ENCODE results near the gene OTUD4. TPM values are rescaled to one million over a fixed set of nuclear protein-coding genes. Genes with fewer than 3 reads are reported as not detected.

OTUD4 gene
- total RNA-seq, 4 donors from 2014 or later: 10.5 to 46.0 (median 27.6) TPM

- Histone ChIP-seq H3K4me3 (no peak overlapping the region), H3K27ac (no peak overlapping the region), H3K9me3 (no peaks in the 10 kb centered on the region), H3K4me1 (no peaks in the 10 kb centered on the region), H3K27me3 (no peaks in the 10 kb centered on the region), H3K36me3 (no peaks in the 10 kb centered on the region)
- TF ChIP-seq POLR2A (IDR thresholded peaks at IDR 0.05): no peak
- TF ChIP-seq CTCF (IDR thresholded peaks at IDR 0.05): no peak
- no peak for TF ChIP-seq POLR2AphosphoS5 (IDR thresholded peaks at IDR 0.05)
- TF ChIP-seq EP300 (IDR thresholded peaks at IDR 0.05; ENCODE audit: low read depth): no peak
- in situ Hi-C loops (cut with MboI; ENCODE audit: low pct_ligation_motif_present in 1 of 4, low pct_unique_long_range_greater_than_20kb in 1 of 4, low sequenced_read_pairs in 3 of 4): no loop called here
- DNase-seq: no peak
- 55 to 64% methylated on average over 3 of the region's 3 CpGs for WGBS, 2 donors (ENCODE audit: low coverage in 1 of 2)
- intact Hi-C loops (cut with DNase I; ENCODE audit: low total_unique reads): no loop called here
Measured at GRCh38 chr4:145189981-145190380, 9.6 kb upstream of the OTUD4 start.

- H3K27ac ChIP-seq: no peak overlapping the region
- H3K36me3 ChIP-seq: no peaks in the 10 kb centered on the region
- no peaks in the 10 kb centered on the region for H3K27me3 ChIP-seq
- H3K4me1 ChIP-seq: no peaks in the 10 kb centered on the region
- no peaks in the 10 kb centered on the region for H3K9me3 ChIP-seq
- H3K4me3 ChIP-seq: no peak overlapping the region
- no peak for TF ChIP-seq CTCF (IDR thresholded peaks at IDR 0.05)
- no peak for TF ChIP-seq EP300 (IDR thresholded peaks at IDR 0.05; ENCODE audit: low read depth)
- TF ChIP-seq POLR2A (IDR thresholded peaks at IDR 0.05): no peak
- no peak for TF ChIP-seq POLR2AphosphoS5 (IDR thresholded peaks at IDR 0.05)
- in situ Hi-C loops (cut with MboI; ENCODE audit: low pct_ligation_motif_present in 1 of 4, low pct_unique_long_range_greater_than_20kb in 1 of 4, low sequenced_read_pairs in 3 of 4) (no loop called here), intact Hi-C loops (cut with DNase I; ENCODE audit: low total_unique reads) (no loop called here)
- no peak for DNase-seq
- 60 to 81% methylated on average over 3 of the region's 3 CpGs for WGBS, 2 donors (ENCODE audit: low coverage in 1 of 2)
Measured at GRCh38 chr4:145186729-145187128, 6.3 kb upstream of the OTUD4 start.

GRCh38 chr4:145183581-145183980 is 3.2 kb upstream of the OTUD4 start:
- intact Hi-C loops (cut with DNase I; ENCODE audit: low total_unique reads) (no loop called here), in situ Hi-C loops (cut with MboI; ENCODE audit: low pct_ligation_motif_present in 1 of 4, low pct_unique_long_range_greater_than_20kb in 1 of 4, low sequenced_read_pairs in 3 of 4) (no loop called here)
- H3K9me3 ChIP-seq: no peaks in the 10 kb centered on the region
- H3K27me3 ChIP-seq: no peaks in the 10 kb centered on the region
- TF ChIP-seq POLR2AphosphoS5 (IDR thresholded peaks at IDR 0.05) (no peak), EP300 (IDR thresholded peaks at IDR 0.05; ENCODE audit: low read depth) (no peak), CTCF (IDR thresholded peaks at IDR 0.05) (no peak)
- no peaks in the 10 kb centered on the region for H3K36me3 ChIP-seq
- peaks cover 0 to 10% (median 4%) of the 10 kb centered on the region in 4 donors for H3K4me1 ChIP-seq
- 74 to 95% methylated on average over 2 of the region's 2 CpGs for WGBS, 2 donors (ENCODE audit: low coverage in 1 of 2)
- H3K4me3 ChIP-seq: no peak overlapping the region
- no peak overlapping the region for H3K27ac ChIP-seq
- no peak for DNase-seq

- in situ Hi-C loops (cut with MboI; ENCODE audit: low pct_ligation_motif_present in 1 of 4, low pct_unique_long_range_greater_than_20kb in 1 of 4, low sequenced_read_pairs in 3 of 4) (no loop called here), intact Hi-C loops (cut with DNase I; ENCODE audit: low total_unique reads) (no loop called here)
- 86 to 93% methylated on average over 2 of the region's 2 CpGs for WGBS, 2 donors (ENCODE audit: low coverage in 1 of 2)
- peaks cover 0 to 16% (median 9%) of the 10 kb centered on the region in 4 donors for H3K4me1 ChIP-seq
- TF ChIP-seq EP300 (IDR thresholded peaks at IDR 0.05; ENCODE audit: low read depth): no peak
- no peak for TF ChIP-seq POLR2AphosphoS5 (IDR thresholded peaks at IDR 0.05)
- no peak for TF ChIP-seq POLR2A (IDR thresholded peaks at IDR 0.05)
- no peak for TF ChIP-seq CTCF (IDR thresholded peaks at IDR 0.05)
- H3K36me3 ChIP-seq: no peaks in the 10 kb centered on the region
- DNase-seq: no peak
- no peak overlapping the region for H3K4me3 ChIP-seq
- no peak overlapping the region for H3K27ac ChIP-seq
- H3K9me3 ChIP-seq: no peaks in the 10 kb centered on the region
- H3K27me3 ChIP-seq: no peaks in the 10 kb centered on the region
Measured at GRCh38 chr4:145183023-145183422, 2.6 kb upstream of the OTUD4 start.
